HPDE6-E6E7 (cell line): ENCODE results near the gene NOTCH2.
A peak's percentile ranks its signal among the peaks of the same experiment; 100 is the strongest.
"Not testable (repeated sequence)": the region's sequence is repeated elsewhere in the genome, so short reads cannot be mapped to it uniquely, and the experiment has no call there.

ENCODE experiments used
- DNase-seq: peaks from one replicate; pipeline ENCODE4 v3.0.0; 2011; ENCODE audit warnings: missing footprints; ENCODE audit errors: extremely low spot score

NOTCH2 gene

DNA sequence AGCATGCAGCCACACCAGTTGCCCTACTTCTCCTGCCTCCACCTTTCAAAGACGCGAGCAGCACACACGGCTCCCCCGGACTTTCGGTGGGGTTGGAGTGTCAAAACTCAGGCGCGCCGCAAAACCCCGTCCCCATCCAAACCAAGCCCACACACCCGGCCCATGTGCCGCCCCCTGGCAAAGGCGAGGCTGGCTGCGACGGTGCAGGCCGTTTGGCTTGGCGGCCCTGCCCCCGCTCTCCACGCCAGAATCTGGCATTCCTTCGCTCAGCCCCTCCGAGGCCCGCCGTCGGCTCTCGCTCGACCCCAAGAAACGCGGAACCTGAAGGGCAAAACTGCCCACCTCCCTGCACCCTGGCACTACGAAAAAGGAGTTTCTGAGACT lies 787 bp downstream of the NOTCH2 start:
- DNase-seq, result not testable (repeated sequence)

DNA sequence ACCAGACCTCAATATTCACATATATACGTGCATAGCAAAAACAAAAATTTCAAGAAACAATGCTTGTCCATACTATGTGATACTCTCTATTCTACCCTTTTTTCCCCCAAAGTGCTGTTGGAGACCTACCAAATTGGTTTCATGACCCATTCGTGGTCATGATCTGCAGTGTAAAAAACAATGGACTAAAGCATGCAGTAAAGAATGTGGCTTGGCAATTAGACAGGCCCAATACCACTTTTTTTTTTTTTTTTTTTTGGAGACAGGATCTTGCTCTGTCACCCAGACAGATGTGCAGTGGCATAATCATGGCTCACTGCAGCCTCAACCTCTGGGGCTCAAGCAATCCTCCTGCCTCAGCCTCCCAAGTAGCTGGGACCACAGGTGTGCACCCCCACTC lies 21.3 kb downstream of the NOTCH2 start:
- not testable (repeated sequence) for DNase-seq

DNA sequence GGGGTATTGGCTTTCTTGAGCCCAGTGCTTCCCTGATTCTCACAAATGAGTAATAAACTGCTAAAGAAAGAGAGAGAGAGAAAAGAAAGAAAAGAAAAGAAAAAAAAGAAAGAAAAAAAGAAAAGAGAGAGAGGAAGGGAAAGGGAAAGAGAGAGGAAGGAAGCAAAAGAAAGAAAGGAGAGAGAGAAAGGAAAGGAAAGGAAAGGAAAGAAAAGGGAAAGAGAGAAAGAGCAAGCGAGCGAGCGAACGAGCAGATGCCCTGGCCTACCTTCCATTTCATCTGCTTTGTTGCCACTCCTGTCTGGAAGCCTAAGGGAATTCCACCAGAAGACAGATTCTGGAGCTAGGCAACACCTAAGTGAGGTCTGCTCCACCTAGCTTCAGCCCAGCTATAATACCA lies 27.7 kb downstream of the NOTCH2 start:
- DNase-seq, result not testable (repeated sequence)

DNA sequence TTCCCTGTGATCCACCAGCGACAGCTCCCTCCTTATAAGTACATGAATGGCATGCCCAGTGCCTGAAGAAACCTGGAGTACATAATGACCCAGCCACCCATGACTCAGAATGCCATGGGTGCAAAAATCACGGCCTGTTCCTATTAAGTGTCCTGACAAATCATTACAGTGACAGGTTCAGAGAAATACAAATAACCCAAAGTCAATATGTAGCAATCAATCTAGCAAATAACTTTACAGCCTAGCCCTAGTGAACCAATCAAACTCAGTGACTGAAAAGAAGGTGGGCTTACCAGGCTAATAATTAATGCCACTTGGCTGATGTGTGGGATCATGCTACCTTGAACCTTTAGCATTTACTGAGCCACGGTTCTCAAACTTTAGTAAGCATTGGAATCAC lies 37.2 kb downstream of the NOTCH2 start:
- not testable (repeated sequence) for DNase-seq

DNA sequence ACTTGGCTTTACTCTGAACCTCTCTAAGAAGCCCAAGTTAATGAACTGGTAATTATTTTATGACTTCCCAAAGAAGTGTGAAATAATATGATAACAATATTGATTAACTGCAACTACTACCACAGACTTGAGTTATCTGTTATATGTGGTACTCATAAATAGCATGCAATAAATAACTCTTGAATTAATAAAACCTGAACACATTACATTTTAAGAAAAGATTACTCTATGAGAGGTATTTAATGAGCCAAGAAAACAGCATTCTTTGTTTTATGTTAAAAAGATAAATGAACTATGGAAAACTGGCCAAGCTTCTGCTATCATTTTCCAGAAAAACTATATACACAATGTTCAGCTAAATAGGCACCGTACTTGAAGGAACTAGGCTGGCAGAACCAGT lies 45.7 kb downstream of the NOTCH2 start:
- not testable (repeated sequence) for DNase-seq

DNA sequence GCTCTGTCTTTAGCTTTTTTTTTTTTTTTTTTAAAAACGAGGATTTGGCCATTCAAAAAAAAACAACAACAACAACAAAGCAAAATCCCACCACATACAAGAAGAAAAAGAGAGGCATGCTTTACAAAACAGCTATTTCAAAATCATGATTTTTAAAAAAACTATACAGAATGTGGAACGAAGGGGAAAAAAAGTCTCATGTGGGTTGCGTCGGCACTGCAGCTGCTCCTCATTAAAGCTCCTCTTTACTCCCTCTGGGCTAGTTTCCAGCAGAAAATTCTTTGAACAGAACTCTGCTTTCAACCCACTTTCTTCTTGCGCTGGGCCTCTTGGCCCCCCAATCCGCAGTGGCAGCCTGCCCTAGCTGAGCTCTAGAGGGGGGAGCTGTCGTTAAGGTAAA lies 54.5 kb downstream of the NOTCH2 start:
- DNase-seq, result not testable (repeated sequence)

DNA sequence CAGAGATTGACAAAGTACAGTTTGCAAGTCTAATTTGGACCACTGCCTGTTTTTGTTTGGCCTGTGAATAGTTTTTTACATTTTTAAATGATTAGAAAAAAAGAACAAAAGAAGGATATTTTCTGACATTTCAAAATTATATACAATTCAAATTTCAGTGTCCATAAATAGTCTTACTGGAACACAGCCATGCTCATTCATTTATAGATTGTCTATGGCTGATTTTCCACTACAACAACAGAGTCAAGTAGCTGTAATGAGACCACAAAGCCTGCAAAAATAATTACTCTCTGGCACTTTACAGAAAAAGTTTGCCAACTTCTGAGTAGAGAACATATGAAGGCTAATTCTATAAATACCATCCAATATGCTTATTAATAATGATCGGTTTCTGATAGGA lies 61.1 kb downstream of the NOTCH2 start:
- not testable (repeated sequence) for DNase-seq

DNA sequence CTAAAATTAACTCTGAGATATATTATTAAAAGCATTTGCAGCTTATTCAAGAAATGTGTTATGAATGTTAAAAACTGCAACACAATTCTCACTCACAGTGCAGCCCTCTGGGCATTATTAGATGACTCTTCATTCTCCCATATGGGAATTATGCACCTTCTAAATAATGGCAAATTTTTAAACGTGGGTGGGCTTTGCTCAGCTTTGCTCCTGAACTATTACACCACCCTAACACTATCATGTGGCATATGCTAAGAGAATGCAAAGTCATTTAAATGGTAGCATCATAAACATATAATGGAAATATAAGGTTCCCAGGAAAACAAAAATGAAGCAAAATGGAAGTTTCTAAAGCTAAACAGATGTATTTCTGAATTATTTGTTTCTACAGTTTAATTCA lies 61.6 kb downstream of the NOTCH2 start:
- not testable (repeated sequence) for DNase-seq

DNA sequence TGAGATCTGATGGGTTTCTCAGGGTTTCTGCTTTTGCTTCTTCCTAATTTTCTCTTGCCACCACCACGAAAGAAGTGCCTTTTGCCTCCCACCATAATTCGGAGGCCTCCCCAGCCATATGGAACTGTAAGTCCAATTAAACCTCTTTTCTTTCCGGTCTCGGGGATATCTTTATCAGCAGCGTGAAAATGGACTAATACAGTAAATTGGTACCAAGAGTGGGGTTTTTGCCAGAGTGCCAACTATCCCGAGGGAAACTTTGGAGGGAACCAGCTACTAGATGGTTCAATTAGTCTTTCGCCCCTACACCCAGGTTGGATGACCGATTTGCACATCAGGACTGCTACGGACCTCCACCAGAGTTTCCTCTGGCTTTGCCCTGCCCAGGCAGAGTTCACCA lies 68.4 kb downstream of the NOTCH2 start:
- not testable (repeated sequence) for DNase-seq

DNA sequence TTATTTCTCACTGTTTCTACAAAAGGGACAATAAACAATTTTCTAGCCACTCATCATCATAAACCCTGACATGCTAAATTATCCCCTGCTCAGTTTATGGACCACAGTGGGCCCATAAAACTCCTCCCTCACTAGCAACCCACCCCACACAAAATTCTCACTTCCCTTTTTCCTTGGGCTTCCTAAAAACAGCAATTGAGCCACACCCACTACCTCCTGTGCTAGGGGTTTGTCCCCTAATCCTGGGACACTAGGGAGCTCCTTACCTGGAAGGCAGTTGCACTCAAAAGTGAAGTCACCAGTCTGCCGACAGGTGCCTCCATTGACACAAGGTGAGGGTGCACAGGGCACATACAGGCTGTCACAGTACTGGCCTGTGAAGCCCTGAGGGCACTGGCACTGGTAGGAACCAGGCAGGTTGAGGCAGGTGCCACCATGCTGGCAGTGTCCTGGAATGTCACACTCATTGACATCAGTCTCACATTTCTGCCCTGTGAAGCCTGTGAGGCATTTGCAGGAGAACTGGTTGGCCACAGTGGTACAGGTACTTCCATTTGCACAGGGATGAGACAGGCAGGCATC lies 72.6 kb downstream of the NOTCH2 start:
- not testable (repeated sequence) for DNase-seq

DNA sequence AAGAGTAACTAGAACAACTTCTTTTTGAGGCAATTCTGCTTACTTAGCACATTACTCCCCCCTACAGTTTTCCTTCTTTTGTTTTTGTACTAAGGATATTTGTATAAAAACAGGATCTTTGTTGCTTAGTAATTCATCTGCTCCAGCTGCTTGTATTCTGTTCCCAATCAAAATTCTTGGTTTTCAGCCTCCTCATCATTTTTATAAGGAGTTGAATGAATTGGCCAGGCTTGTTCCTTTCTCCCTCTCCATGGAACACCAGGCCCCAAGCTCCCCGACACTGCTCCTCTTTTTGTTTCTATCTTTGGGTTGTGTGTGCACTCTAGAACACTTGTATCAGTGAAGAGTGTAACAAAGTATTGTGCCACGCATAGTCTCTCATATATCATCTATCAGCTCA lies 73.5 kb downstream of the NOTCH2 start:
- DNase-seq, result not testable (repeated sequence)

DNA sequence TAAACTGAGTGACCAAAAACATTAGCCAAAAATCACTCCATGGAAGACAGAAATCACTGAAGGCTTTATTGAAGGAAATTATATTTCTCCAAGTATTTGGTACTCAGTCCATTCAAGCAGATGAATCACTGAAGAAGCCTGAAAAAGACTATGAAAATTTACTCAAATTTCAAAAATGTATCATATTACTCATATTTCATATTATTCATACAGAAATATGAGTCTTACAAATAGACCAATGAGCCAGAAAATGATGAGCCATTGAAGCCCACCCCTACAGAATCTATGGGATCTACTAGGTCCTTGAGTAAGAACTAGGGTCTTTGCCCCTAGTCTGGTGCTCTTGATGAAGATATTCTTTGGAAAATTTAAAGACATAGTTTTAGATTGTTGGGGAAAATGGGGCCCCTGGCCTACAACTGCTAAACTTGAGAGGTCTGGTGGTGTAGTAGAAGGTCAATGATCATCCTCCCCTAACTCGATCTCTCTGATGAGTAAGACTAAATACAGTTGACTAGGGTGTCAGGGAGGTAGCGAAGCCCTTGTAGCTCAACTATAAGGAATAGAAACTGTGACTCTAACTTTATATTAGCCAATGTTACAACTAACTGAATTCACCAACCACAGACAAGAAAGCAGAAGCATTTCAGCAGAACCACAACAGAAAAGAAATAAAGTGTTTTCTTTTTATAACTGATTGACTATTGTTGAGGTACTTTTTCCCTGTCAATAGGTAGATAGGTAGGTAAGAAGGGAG lies 81.0 kb downstream of the NOTCH2 start:
- DNase-seq, result no peak

DNA sequence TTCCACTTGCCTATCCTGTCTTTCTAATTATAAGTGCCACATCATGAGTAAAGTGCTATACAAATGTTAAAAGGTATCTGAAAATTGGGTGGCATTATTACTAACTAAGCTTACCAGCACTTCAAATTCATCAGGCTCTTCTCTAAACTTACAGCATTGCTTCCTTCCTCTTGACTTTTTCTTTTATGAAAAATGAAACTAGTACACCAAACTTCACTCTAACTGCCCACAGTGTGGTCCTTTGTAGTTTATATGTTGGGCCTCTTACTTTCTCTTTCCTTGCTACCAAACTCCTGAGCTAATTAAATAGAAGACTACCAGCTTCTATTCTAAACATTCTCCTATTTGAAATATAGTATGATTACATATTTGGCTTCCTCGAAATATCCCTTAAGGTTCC lies 81.8 kb downstream of the NOTCH2 start:
- no peak for DNase-seq

DNA sequence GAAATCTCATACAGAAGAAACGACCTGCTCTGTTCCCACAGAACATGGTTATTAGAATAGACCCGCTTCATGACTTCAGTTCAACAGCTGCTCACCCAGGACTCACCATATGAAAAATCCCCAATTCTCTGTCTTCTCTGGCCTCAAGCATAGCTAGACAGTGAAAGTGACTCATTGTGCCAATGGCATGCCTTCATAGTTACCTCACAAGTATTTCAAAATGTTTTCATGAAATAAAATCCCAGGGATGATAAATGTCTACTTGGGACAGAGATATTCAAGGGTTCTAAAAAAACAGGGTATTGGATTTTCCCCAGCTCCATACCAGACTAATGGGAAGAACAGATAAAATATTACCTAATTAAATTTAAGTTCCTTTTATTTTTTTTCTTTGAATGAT lies 82.3 kb downstream of the NOTCH2 start:
- peak; percentile 53 for DNase-seq

DNA sequence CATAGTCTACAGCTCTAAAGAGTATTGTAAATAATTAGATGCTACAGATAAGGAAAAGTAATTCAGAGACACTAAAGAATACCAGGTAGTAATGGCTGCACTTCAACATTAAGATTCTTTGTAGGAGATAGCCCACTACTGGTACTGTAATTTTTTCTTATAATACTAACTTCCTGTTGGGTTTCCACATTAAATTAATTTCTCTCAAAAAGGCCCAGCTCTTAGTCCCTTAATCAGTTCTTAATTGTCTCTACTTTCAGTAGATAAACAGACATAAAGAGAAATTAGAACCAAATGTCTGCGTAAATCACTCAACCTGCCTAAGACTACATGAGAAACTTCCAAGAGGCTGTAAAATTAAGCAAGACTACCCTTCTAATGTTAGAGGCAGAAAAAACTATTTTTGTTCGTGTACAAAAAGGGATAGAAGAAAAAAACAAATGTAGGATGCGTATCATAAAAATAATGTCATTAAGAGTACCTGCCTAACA lies 83.4 kb downstream of the NOTCH2 start:
- DNase-seq, result no peak

DNA sequence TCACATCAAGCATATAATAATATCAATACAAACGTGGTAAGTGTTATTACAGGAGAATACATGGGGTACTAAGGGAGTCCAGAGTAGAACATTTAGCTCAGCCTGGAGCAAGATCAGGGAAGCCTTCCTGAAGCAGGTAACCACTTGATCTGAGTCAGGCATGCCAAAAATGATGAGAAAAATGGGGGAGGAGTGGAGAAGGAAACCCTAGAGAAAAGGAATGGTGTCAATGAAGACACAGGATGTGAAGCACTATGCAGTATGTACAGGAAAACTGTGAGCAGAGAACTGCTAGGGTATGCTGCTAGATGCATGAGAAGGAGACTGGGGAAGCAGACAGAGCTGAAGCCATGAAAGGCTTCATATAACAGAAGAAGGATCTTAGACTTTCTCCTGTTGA lies 84.7 kb downstream of the NOTCH2 start:
- DNase-seq, result no peak

DNA sequence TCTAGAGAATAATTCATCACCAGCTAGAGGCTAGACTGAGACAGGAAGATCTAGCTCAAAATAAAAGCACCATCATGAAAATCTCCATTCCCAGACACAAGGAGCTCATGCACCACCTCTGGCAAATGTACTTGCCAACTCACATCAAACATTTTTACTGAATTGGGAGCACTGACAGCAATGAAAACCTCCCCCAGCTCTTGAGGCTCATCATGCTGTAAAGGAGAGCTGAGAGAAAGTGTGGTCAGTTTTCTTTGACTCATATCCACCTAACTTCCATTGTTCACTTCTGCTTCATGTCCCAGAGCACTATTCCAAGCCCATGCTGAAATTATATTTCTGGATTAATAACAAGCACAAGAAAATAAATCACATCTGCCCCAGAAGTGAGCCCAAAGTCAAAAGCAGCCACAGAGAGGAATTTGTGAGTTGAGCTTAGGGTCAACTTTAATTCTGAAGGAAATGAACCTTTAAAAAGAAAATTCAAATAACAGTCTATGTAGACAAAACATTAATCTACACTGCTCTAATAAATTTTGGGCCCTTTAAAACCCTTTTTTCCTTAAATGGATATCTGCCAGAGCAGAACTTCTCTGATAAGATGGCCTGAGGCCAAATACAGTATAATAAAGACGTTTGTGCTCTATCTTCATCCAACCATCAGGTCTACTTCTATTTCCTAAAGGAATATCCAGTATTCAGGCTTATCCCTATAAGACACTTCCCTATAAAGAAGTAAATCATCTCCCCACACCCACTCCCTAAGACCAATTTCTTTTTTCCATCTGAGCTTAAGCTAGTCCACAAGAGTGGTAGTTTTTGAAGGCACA lies 87.3 kb downstream of the NOTCH2 start:
- no peak for DNase-seq

DNA sequence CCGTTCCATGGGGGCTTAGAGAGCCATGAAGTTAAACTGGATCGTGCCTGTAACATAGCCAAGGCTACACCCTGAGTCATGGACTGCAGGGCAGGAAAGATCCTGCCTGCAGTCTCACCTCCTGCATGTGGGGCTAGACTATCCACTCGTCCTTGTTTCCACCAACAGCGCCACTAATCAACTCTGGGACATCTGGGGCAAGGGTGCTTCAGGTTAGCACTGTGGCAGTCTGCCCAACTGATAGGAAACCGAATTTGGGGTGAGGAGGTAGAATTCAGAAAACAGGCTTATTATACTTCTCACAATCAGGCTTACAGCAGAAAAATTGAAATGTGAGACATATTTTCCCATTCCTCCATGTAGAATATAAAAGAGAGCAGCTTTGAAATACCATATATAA lies 88.0 kb downstream of the NOTCH2 start:
- DNase-seq, result no peak

DNA sequence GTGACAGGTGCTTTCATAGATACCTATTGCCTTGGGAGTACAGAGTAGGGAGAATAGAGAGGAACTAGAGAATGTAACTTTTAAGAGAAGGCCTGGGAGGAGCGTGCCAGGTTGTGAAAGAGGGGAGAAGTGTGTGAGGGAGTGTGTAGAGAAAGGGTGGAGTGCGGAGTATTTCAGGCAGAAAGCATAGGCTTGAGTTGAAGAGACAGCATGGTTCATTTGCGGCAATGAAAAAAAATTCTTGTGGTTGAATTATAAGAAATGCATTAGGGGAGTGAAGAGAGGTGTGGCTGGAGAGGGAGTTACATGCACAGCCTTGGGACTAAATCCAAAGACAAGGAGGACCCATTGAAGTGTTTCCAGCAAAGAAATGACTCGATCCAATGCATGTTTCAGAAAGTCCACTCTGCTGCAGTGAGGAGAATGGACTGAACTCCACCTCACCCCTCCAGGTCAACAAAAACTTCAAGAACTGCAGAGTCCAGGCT lies 91.4 kb downstream of the NOTCH2 start:
- DNase-seq, result no peak

DNA sequence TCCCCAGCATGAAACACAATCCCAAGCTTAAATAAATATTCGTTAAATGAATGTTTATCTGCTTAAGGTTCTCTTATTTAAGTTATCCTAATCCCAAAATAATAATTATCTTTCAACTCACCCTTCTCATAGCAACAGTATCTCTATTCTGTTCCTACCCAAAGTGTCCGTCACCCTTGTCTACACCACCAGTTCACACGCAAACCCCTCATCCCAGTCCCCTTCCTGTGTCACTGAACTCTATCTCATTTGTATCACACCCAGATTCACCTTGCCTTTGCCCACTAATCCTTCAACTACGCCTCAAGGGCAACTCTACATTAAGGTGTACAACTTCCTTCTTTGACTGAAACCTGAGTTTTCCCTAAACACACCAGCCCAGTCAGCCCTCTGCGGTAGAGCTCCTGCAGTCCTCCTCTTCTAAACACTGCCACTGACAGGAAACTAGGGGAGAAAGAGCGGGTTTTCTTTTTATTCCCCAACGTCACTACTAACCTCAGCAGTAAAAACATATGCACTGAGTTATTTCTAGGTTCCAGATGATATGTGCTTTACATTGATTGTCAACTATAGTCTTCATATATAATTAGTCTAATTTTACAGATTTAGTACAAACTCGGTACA lies 92.2 kb downstream of the NOTCH2 start:
- not testable (repeated sequence) for DNase-seq

DNA sequence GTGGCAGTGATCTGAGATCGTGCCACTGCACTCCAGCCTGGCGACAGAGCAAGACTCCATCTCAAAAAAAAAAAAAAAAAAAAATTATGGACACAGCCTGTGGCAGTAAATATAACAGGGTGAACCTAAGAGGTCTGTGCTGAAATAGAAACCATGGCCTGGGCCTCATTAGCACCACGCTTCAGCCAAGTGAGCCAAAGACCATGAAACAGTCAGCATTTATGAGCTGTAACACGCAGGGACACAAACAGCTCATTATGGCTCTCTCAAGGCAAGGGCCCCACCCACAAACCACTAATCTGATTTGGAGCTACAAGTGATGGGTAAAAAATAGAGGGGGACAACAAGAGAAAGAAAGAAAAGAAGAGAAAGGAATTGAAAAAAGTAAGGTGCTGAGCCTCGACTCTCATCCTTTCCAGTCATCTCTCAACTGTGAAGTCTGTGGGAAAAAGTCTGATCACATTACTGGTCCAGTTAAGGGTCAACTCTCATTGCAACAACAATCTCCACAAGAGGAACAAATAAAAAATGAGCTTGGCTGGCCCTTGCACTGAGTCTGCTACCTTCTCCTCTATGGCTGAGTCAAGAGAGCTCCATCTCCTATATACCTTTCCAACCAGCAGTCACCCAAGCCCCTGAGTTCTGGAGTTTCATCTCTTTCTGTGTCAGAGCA lies 93.7 kb downstream of the NOTCH2 start:
- not testable (repeated sequence) for DNase-seq
